HepG2 (cell line): ENCODE results near the gene ZMIZ1. TPM values are rescaled to one million over a fixed set of nuclear protein-coding genes. Genes with fewer than 3 reads are reported as not detected.
A peak's percentile ranks its signal among the peaks of the same experiment; 100 is the strongest.

Experiments
- BCL6 ChIP-seq: IDR thresholded peaks from 2 replicates; pipeline ENCODE4 v1.6.1; 2016; ENCODE audit warnings: missing genetic modification reagents, missing compliant biosample characterization
- DNMT1 ChIP-seq: sonication (generic); formaldehyde crosslinking; IDR thresholded peaks from 2 replicates; pipeline ENCODE4 v1.5.1; 2020; ENCODE audit warnings: mild to moderate bottlenecking, missing genetic modification reagents
- FOXA3 ChIP-seq: IDR thresholded peaks from 2 replicates; pipeline ENCODE4 v1.6.1; 2016; ENCODE audit warnings: missing genetic modification reagents, missing compliant biosample characterization
- GABPB1 ChIP-seq: IDR thresholded peaks from 2 replicates; pipeline ENCODE4 v1.6.1; 2016; ENCODE audit warnings: mild to moderate bottlenecking, missing genetic modification reagents, moderate library complexity, missing compliant biosample characterization
- HCFC1 ChIP-seq: fragments of 150-350 bp; IDR thresholded peaks from 2 replicates; pipeline ENCODE4 v1.6.1; 2014; ENCODE audit warnings: low read depth, low read length
- KAT2B ChIP-seq: fragments of 150-350 bp; IDR thresholded peaks from 2 replicates; pipeline ENCODE4 v1.6.1; 2014; ENCODE audit warnings: low read depth, low read length, borderline replicate concordance
- KDM2A ChIP-seq: sonication (generic); formaldehyde crosslinking; IDR thresholded peaks from 2 replicates; pipeline ENCODE4 v1.4.0; 2020; ENCODE audit warnings: low read depth, missing genetic modification reagents, borderline replicate concordance
- KDM5A ChIP-seq: fragments of 200-600 bp; sonication (generic); IDR thresholded peaks from 2 replicates; pipeline ENCODE4 v1.7.0; 2018; ENCODE audit warnings: antibody characterized with exemption, mild to moderate bottlenecking, low read length, borderline replicate concordance
- KMT2B ChIP-seq: IDR thresholded peaks from 2 replicates; pipeline ENCODE4 v1.6.1; 2016; ENCODE audit warnings: missing genetic modification reagents, missing compliant biosample characterization
- NFAT5 ChIP-seq: sonication (generic); formaldehyde crosslinking; IDR thresholded peaks from 2 replicates; pipeline ENCODE4 v1.4.0; 2020; ENCODE audit warnings: missing genetic modification reagents
- PAX8 ChIP-seq: sonication (generic); formaldehyde crosslinking; IDR thresholded peaks from 2 replicates; pipeline ENCODE4 v1.8.0; 2022; ENCODE audit warnings: mild to moderate bottlenecking, missing genetic modification reagents, borderline replicate concordance
- RBM39 ChIP-seq: fragments of 200-400 bp; formaldehyde crosslinking; IDR thresholded peaks from one replicate; pipeline ENCODE4 v1.6.1; 2018; ENCODE audit warnings: antibody characterized with exemption, mild to moderate bottlenecking, low read depth, low read length; ENCODE audit not compliant: poor library complexity, severe bottlenecking
- RELA ChIP-seq: sonication (generic); formaldehyde crosslinking; IDR thresholded peaks from 2 replicates; pipeline ENCODE4 v1.4.0; 2020; ENCODE audit warnings: missing genetic modification reagents
- SALL1 ChIP-seq: sonication (generic); formaldehyde crosslinking; IDR thresholded peaks from 2 replicates; pipeline ENCODE4 v1.8.0; 2022; ENCODE audit warnings: mild to moderate bottlenecking, missing genetic modification reagents
- SRSF9 ChIP-seq: fragments of 200-400 bp; formaldehyde crosslinking; IDR thresholded peaks from 2 replicates; pipeline ENCODE4 v1.6.1; 2018; ENCODE audit warnings: borderline replicate concordance, mild to moderate bottlenecking, low read depth, low read length; ENCODE audit not compliant: insufficient read depth, poor library complexity, severe bottlenecking
- SRY ChIP-seq: sonication (generic); formaldehyde crosslinking; IDR thresholded peaks from 2 replicates; pipeline ENCODE4 v1.8.0; 2022; ENCODE audit warnings: mild to moderate bottlenecking, missing genetic modification reagents
- TGIF2 ChIP-seq: IDR thresholded peaks from 2 replicates; pipeline ENCODE4 v1.6.1; 2016; ENCODE audit warnings: control low read depth, missing compliant biosample characterization
- U2AF2 ChIP-seq: fragments of 200-400 bp; formaldehyde crosslinking; IDR thresholded peaks from 2 replicates; pipeline ENCODE4 v1.6.1; 2017; ENCODE audit warnings: low read depth, mild to moderate bottlenecking, low read length
- ZFP1 ChIP-seq: IDR thresholded peaks from 2 replicates; pipeline ENCODE4 v1.6.1; 2016
- ZFYVE20 ChIP-seq: sonication (generic); formaldehyde crosslinking; IDR thresholded peaks from 2 replicates; pipeline ENCODE4 v1.8.0; 2023; ENCODE audit warnings: low read depth, mild to moderate bottlenecking, moderate library complexity, missing genetic modification reagents, borderline replicate concordance
- ZNF225 ChIP-seq: sonication (generic); formaldehyde crosslinking; IDR thresholded peaks from 2 replicates; pipeline ENCODE4 v1.4.0; 2020; ENCODE audit warnings: mild to moderate bottlenecking, missing genetic modification reagents
- ZNF30 ChIP-seq: sonication (generic); formaldehyde crosslinking; IDR thresholded peaks from 2 replicates; pipeline ENCODE4 v1.5.0; 2020; ENCODE audit warnings: mild to moderate bottlenecking, missing genetic modification reagents
- ZNF567 ChIP-seq: sonication (generic); formaldehyde crosslinking; IDR thresholded peaks from 2 replicates; pipeline ENCODE4 v1.8.1; 2023; ENCODE audit warnings: mild to moderate bottlenecking, missing genetic modification reagents, borderline replicate concordance
- ZNF616 ChIP-seq: sonication (generic); formaldehyde crosslinking; IDR thresholded peaks from 2 replicates; pipeline ENCODE4 v1.5.0; 2020; ENCODE audit warnings: low read depth, mild to moderate bottlenecking, missing genetic modification reagents
- ZNF629 ChIP-seq: sonication (generic); formaldehyde crosslinking; conservative IDR thresholded peaks from 2 replicates; pipeline ENCODE4 v1.5.0; 2020; ENCODE audit warnings: missing genetic modification reagents
- ZNF775 ChIP-seq: sonication (generic); formaldehyde crosslinking; IDR thresholded peaks from 2 replicates; pipeline ENCODE4 v1.4.0; 2020; ENCODE audit warnings: missing genetic modification reagents, mild to moderate bottlenecking, moderate library complexity, borderline replicate concordance
- ZNF777 ChIP-seq: sonication (generic); formaldehyde crosslinking; IDR thresholded peaks from 2 replicates; pipeline ENCODE4 v1.4.0; 2020; ENCODE audit warnings: missing genetic modification reagents
- ZSCAN12 ChIP-seq: sonication (generic); formaldehyde crosslinking; IDR thresholded peaks from 2 replicates; pipeline ENCODE4 v1.9.0; 2021; ENCODE audit warnings: mild to moderate bottlenecking, missing genetic modification reagents
- ZSCAN25 ChIP-seq: sonication (generic); formaldehyde crosslinking; IDR thresholded peaks from 2 replicates; pipeline ENCODE4 v1.8.0; 2022; ENCODE audit warnings: mild to moderate bottlenecking, missing genetic modification reagents
- polyA plus RNA-seq, 8 experiments: library from polyadenylated mRNA; depleted of rRNA in 3 of 8; stranded (reverse) in 7 of 8; unstranded in 1 of 8; fragments of >200 nt; fragmentation: Illumina TruSeq in 4 of 8; extraction: Trizol in 4 of 8; gene quantifications; 2 replicates each; pipeline versions ENCODE4 v1.2.1 to v1.2.3, GENCODE V29; 2011 to 2016; ENCODE audit warnings: low read depth in 4 of 8, missing spikeins in 1 of 8, mixed read lengths in 1 of 8; ENCODE audit not compliant: insufficient read depth in 1 of 8
- total RNA-seq, 5 experiments: library from RNA; depleted of rRNA; stranded (reverse); fragments of >200 nt; fragmentation: Illumina TruSeq; extraction: Trizol; gene quantifications; 2 replicates each; pipeline ENCODE4 v1.2.3, GENCODE V29; 2016; ENCODE audit warnings: low read depth in 1 of 5

Gene ZMIZ1
- total and polyA plus RNA-seq, 2 of the 13 experiments (the other 11 are each of a cell fraction or from before 2014, with no cell fraction given) = 5.3 to 10.2 TPM

DNA sequence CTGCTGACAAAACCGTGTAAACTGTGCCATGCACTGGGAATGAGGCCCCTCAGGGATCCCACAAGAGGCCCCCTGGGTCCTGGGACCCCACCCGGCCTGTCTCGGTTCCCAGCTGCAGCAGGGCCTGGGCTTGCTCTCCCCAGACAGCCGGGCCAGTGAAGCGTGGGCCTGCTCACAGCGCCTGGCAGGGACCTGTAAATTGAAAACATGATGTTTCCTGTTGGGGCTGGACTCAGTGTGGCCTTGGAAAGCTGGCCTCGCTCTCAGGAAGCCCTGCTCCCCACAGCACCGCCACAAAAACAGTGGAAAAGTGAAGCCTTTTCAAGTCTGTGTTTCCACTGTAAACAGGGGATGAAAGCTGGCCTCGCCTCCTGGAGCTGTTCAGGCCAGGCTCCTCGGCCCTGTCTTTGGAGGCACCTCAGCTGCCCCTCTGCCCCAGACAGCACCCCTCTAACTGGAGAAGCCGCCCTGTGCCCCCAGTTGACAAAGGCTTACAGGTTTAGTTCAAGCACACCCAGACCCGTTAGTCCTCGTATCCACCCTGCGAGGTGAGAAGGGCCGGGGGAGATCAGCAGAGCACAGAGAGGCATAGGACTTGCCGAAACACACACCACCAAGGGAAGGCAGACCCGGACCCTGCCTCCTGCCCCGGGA, 108.3 kb downstream of the ZMIZ1 start (continued):
- TF ChIP-seq ZFYVE20 (CRISPR knock-in tag) (no peak), KMT2B (CRISPR knock-in tag) (no peak), ZNF629 (CRISPR knock-in tag) (no peak), ZNF30 (CRISPR knock-in tag) (no peak), BCL6 (CRISPR knock-in tag) (peak; percentile 56), ZNF775 (CRISPR knock-in tag) (no peak), PAX8 (CRISPR knock-in tag) (no peak), ZSCAN12 (CRISPR knock-in tag) (peak; percentile 82; the same call in 1 of the 2 replicates), KDM2A (no peak), ZNF777 (no peak), SALL1 (CRISPR knock-in tag) (peak; percentile 80), TGIF2 (no peak), NFAT5 (CRISPR knock-in tag) (0 out of 2 replicates have a peak, but pooled peaks have one; percentile 37), KDM5A (no peak), DNMT1 (CRISPR knock-in tag) (no peak), ZNF567 (peak; percentile 25; the same call in 1 of the 2 replicates), HCFC1 (no peak), ZNF225 (CRISPR knock-in tag) (no peak), ZNF616 (CRISPR knock-in tag) (no peak), KAT2B (no peak), ZFP1 (no peak), RELA (CRISPR knock-in tag) (no peak), RBM39 (no peak), SRSF9 (no peak), SRY (CRISPR knock-in tag) (no peak), FOXA3 (CRISPR knock-in tag) (peak; percentile 89), ZSCAN25 (CRISPR knock-in tag) (peak; percentile 73), U2AF2 (no peak), GABPB1 (CRISPR knock-in tag) (peak; percentile 35; the same call in 1 of the 2 replicates)
